Colon (tissue), 2 donors: ENCODE data around the gene PRKACA.

ENCODE experiments used
- FAIRE-seq: peaks from 2 replicates; lab custom pipeline; 2012; peaks lifted over from hg19 to GRCh38; lab: Jason Lieb, UNC
- donor health status: control.
- donor health status: control.

The PRKACA gene

GRCh38 chr19:14117668-14118164 lies at the start of gene PRKACA:
PRKACA (minus strand) TSS chr19:14117762; CDS start chr19:14117547, 215 bp downstream.
- no peak for FAIRE-seq

- no peak for FAIRE-seq
Measured at GRCh38 chr19:14166999-14167575, 49.5 kb upstream of the PRKACA start.

DNA sequence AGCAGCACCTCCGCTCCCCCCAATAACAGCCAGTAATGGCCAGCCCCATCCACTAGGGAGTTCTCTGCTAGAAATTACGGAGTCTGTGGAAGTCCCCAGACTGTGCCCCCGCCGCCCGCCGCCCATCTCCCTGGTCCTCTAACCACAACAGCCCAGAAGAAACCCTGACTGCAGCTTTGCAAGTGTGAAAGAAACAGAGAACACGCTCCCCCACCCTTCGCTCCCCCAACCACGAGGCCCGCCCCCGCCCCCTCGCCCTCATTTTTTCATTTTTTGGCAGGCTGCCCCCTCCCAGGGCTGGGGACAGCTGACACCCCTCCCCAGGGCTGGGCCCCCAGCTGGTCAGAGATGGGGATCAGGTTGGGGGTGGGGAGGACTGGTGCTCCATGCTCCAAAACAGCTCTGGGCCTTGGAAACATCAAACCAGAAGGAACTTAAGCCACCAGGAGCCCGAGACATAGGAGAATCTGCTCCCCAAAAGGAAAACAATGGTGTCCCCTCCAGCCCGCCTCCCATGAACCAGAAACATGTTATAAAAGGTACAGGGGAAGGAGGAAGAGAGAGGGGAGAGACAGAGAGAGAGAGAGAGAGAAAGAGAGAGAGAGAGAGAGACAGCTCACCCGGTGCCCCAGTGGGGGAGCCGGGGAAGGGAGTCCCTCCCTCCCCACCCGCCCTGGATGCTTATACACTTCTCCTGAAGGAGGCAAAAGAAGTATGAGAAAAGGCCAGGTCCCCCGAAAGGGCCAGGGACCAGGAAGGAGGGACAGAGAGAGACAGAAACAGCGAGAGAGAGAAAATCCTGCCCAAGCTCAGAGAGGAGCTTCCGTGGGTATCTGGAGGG lies 48.6 kb upstream of the PRKACA start:
- no peak for FAIRE-seq

GRCh38 chr19:14164724-14165493 lies 47.3 kb upstream of the PRKACA start:
- no peak for FAIRE-seq

- no peak for FAIRE-seq
Measured at GRCh38 chr19:14164082-14164481, 46.5 kb upstream of the PRKACA start.

- no peak for FAIRE-seq
Measured at GRCh38 chr19:14162871-14163297, 45.3 kb upstream of the PRKACA start.

- FAIRE-seq: no peak
Measured at GRCh38 chr19:14161305-14161704, 43.7 kb upstream of the PRKACA start.

DNA sequence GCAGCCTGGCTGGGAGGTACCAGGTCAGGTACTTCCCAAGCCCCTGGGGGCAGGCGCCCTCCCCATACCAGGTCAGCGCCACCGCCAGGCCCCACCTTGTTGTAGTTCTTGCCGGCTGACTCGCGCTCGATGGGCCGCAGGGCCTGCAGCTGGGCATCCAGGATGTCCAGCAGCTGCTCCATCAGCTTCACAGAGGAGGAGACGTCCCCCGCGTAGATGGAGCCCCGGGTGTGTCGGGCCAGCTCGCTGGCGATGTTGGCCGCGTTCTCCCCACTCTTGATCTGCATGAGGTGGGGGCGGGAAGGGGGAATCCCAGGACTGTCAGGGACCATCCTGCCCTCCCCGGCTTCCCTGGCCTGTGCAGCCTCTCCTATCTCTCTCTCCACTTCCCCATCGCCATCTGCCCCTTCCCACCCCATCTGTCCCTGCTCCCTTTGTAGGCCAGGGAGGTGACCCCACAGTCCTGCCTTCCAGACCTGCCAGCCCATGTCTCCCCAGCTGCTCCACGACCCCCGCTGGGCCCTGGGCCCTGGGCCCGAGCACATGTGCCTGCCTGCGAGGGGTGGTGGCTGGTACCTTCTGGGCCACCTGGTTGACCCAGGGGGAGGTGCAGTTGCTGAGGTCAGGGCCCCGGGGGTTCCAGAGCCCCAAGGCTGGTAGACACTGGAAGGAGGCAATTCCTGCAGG lies 42.6 kb upstream of the PRKACA start:
- FAIRE-seq: no peak

DNA sequence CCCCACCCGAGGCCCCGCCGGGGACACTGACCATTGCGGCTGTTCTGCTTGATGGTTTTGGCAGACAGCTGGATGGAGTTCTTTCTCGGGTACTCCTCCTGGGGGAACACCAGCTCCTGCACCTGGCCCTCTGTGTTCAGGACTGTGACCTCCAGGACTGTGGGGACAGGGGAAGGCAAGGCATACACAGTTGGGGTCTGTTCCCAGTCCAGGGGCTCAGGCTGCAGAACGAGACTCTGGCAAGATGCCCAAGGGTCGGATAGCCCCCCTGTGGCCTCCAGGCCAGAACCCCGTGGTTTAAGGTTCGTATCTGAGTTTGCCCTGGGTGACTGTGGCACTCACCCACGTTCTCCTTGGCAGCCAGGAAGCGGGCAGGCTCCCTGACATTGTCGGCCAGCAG lies 41.5 kb upstream of the PRKACA start:
- no peak for FAIRE-seq

DNA sequence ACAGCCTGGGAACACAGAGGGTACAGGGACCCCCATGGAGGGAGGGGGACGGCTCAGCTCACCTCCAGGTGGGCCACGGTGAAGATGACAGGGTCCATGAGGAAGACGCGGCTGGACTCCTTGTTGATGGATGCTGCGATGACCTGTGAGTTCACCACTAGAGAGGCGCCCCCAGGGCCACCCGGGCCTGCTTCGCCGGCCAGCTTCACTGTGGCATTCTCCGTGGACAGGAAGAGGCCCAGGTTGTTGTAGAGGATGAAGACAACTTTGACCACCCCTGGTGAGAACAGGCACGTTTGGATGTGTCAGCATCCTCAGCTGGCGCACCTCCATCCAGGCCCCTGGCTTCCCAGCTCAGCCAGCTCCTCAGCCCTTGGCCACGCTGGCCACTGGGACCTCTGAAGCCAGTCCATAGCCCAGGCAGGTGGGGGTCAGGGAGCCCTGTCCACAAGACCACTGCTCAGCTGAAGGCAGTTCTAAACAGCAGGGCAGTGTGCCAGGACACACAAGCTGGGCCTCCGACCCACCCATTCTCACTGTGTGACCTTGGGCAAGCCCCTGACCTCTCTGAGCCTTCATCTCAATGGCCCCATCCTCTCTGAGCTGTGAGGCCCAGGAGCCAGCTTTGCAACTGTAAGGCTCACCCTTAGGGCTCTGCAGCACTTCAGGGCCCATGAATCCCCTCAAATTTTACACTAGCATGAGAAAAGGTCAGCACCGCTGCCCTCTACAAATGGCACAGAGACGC lies 40.9 kb upstream of the PRKACA start:
- FAIRE-seq: no peak

GRCh38 chr19:14156971-14157717 lies 39.6 kb upstream of the PRKACA start:
- no peak for FAIRE-seq

GRCh38 chr19:14156122-14156521 lies 38.6 kb upstream of the PRKACA start:
- FAIRE-seq: no peak

DNA sequence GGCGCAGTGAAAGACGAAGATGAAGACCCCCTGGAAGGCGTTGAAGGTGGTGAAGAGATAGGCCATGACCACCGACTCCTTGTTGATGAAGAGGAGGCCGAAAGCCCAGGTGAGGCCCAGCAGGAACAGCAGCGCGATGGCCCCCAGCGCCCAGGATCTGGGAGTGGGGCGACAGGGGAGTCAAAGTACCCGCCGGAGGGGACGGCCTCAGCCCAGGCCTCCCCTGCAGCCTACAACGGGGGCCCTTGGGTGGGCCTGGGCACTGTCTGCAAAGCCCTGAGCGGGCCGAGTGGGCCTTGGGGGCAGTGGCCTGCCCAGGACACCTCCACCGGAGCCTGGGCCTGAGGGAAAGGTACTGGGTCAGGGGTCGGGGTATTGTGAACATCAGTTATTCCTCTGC lies 37.8 kb upstream of the PRKACA start:
- no peak for FAIRE-seq

DNA sequence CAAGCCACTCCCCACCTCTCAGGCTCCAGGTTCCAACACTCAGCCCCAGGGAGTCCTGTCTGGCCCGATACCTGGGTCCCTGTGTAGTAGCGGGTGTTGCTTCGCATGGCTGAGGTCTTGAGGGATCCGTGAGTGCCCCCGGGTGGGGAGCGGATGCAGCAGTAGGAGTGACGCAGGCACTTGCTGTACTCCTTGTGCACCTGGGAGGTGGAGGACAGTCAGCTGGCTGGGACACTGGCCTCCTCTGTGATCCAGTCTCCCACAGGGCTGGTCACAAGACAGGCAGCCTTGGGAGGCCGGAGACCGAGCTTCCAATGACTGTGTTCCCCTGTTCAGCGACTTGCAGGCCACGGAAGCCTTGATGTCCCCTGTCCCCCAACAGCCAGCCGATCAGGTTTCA lies 35.2 kb upstream of the PRKACA start:
- FAIRE-seq: no peak

DNA sequence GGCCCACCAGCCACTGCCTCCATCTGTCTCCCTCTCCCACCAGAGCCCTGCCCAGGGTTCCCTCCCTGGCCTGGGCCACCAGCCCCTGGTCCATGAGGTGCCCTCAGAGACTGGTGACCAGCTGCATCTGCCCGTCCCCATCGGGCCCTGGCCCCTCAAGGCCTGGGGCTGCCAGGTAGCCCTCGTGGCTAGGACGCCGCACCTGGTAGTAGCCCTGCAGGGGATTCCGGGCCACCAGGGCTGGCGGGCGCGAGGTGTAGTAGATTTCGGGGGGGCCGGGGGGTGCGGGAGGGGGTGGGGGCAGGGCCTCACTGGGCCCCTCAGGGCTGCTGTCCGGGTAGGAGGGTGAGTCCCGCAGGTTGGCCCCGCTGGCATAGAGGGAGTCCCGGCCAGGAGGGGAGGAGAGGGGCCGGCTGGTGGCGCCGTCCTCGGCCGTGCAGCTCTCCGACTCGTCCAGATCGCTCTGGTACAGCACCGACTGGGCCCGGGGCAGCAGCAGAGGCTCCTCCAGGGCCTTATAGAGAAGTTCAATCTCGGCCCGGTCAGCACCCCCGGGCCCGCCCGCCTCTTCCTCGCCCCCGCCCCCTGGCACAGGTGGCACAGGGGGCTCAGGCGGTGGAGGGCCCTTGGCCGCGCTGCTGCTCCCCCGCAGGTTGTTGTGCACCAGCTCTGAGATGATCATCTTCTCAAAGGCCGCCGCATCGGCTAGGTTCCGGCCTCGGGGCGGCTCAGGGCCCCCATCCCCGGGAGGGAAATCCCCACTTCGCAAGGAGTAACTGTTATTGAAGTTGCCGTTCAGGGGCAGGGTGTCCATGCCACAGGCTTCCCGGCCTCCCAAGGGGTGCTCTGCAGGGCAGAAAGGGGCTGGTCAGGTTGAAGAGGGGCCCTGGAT lies 33.5 kb upstream of the PRKACA start:
- FAIRE-seq: no peak

GRCh38 chr19:14150041-14150769 lies 32.6 kb upstream of the PRKACA start:
- FAIRE-seq: no peak

DNA sequence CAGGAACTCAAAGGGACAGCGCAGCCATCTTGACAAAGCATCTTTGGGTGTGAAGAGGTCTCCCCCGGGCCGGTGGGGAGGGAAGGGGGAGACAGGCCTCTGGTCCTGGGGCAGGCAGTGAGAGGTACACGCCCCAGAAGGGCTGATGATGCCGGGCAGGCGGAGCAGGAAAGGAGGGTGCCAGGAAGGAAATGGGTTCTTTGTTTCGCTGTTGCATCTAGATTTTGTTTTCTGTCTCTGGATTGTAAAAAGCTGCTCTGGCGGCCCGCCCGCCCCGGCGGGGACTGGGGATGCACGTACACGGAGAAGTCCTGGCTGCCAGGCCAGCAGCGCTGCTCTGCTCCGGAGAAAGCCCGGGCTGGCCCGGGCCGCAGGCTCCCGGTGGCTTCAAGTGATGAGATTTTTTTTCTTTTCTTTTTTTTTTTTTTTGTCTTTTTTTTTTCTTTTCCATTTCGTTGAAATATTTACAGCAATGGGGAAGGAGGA lies 32.0 kb upstream of the PRKACA start:
- FAIRE-seq: no peak

DNA sequence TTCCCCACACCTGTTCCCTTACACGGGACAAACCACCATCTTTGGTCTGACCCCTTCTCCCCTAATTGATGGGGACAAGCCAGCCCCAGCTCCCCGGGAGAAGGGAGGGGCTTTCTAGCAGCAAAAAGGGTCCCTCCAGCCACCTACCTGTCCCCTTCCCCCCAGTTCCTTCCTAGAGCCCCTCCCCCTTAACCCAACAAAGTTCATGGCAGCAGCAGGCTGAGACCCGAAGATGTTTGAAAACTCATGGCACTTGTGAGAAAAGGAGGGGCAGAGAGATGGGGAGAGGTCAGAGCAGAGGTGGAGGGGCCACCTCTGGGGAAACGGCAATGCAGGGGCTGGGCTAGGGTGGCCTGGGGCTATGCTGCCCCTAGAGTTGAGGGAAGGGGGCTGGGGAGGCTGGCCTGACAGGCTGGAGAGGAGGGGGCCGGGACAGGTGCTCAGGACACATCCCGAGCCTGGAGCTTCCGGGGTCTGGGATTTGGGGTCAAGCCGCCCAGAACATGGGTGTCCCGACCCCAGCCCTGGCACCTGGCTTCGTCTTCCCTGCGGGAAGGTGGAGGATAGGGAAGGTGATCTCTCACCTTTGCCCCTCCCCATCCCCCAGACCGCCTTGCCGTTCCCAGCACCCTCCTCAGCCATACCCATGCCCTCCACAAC lies 31.3 kb upstream of the PRKACA start:
- FAIRE-seq: no peak
